HepG2 (cell line): Measurements from ENCODE around the gene LMOD1. TPM values are rescaled to one million over a fixed set of nuclear protein-coding genes. Genes with fewer than 3 reads are reported as not detected.

Experiments used
- BCL6 ChIP-seq: IDR thresholded peaks from 2 replicates; pipeline ENCODE4 v1.6.1; 2016; ENCODE audit warnings: missing genetic modification reagents, missing compliant biosample characterization
- CENPT ChIP-seq: sonication (generic); formaldehyde crosslinking; IDR thresholded peaks from 2 replicates; pipeline ENCODE4 v1.8.0; 2022; ENCODE audit warnings: low read depth, mild to moderate bottlenecking, moderate library complexity, missing genetic modification reagents
- DMTF1 ChIP-seq: sonication (generic); formaldehyde crosslinking; IDR thresholded peaks from 2 replicates; pipeline ENCODE4 v1.4.0; 2020; ENCODE audit warnings: mild to moderate bottlenecking, missing genetic modification reagents
- ERF ChIP-seq: IDR thresholded peaks from 2 replicates; pipeline ENCODE4 v1.6.1; 2018; ENCODE audit warnings: missing biosample characterization, missing genetic modification reagents
- PCBP2 ChIP-seq: fragments of 200-400 bp; formaldehyde crosslinking; optimal IDR thresholded peaks from 2 replicates; pipeline ENCODE3; 2018; ENCODE audit warnings: low read length, low read depth; ENCODE audit not compliant: poor library complexity, severe bottlenecking
- POLR2AphosphoS2 ChIP-seq: IDR thresholded peaks from 2 replicates; pipeline ENCODE4 v1.6.1; 2011; ENCODE audit warnings: low read depth, low read length, improper control_type of control experiment
- PPARG ChIP-seq: conservative IDR thresholded peaks from 2 replicates; pipeline ENCODE4 v1.6.1; 2016; ENCODE audit warnings: missing biosample characterization, missing genetic modification reagents
- RBM39 ChIP-seq: fragments of 200-400 bp; formaldehyde crosslinking; IDR thresholded peaks from one replicate; pipeline ENCODE4 v1.6.1; 2018; ENCODE audit warnings: antibody characterized with exemption, mild to moderate bottlenecking, low read depth, low read length; ENCODE audit not compliant: poor library complexity, severe bottlenecking
- SIN3A ChIP-seq: IDR thresholded peaks from 2 replicates; pipeline ENCODE4 v1.6.1; 2011; ENCODE audit warnings: low read depth, mild to moderate bottlenecking, control low read depth, low read length, borderline replicate concordance
- THAP11 ChIP-seq: IDR thresholded peaks from 2 replicates; pipeline ENCODE4 v1.6.1; 2016; ENCODE audit warnings: missing biosample characterization, missing genetic modification reagents
- TOPORS ChIP-seq: sonication (generic); formaldehyde crosslinking; IDR thresholded peaks from 2 replicates; pipeline ENCODE4 v1.8.0; 2023; ENCODE audit warnings: mild to moderate bottlenecking, missing genetic modification reagents
- ZBTB7B ChIP-seq: sonication (generic); formaldehyde crosslinking; IDR thresholded peaks from 2 replicates; pipeline ENCODE4 v1.4.0; 2020; ENCODE audit warnings: missing genetic modification reagents
- ZNF407 ChIP-seq: sonication (generic); formaldehyde crosslinking; IDR thresholded peaks from one replicate; pipeline ENCODE4 v1.5.1; 2020; ENCODE audit warnings: mild to moderate bottlenecking, missing genetic modification reagents; ENCODE audit errors: not compliant biosample characterization
- ZNF589 ChIP-seq: sonication (generic); formaldehyde crosslinking; conservative IDR thresholded peaks from 2 replicates; pipeline ENCODE4 v1.8.0; 2022; ENCODE audit warnings: mild to moderate bottlenecking, moderate library complexity, missing genetic modification reagents
- ZNF83 ChIP-seq: sonication (generic); formaldehyde crosslinking; IDR thresholded peaks from 2 replicates; pipeline ENCODE4 v1.4.0; 2020; ENCODE audit warnings: missing genetic modification reagents, mild to moderate bottlenecking, borderline replicate concordance
- polyA plus RNA-seq, 8 experiments: library from polyadenylated mRNA; depleted of rRNA in 3 of 8; stranded (reverse) in 7 of 8; unstranded in 1 of 8; fragments of >200 nt; fragmentation: Illumina TruSeq in 4 of 8; extraction: Trizol in 4 of 8; gene quantifications; 2 replicates each; pipeline versions ENCODE4 v1.2.1 to v1.2.3, GENCODE V29; 2011 to 2016; ENCODE audit warnings: low read depth in 4 of 8, missing spikeins in 1 of 8, mixed read lengths in 1 of 8; ENCODE audit not compliant: insufficient read depth in 1 of 8
- total RNA-seq, 5 experiments: library from RNA; depleted of rRNA; stranded (reverse); fragments of >200 nt; fragmentation: Illumina TruSeq; extraction: Trizol; gene quantifications; 2 replicates each; pipeline ENCODE4 v1.2.3, GENCODE V29; 2016; ENCODE audit warnings: low read depth in 1 of 5
- TF ChIP-seq, protein P1 (sequence below): sonication (generic); formaldehyde crosslinking; IDR thresholded peaks from 2 replicates; pipeline ENCODE4 v1.4.0; 2020; ENCODE audit warnings: mild to moderate bottlenecking, missing genetic modification reagents

Gene LMOD1
- total and polyA plus RNA-seq, 2 of the 13 experiments (the other 11 are each of a cell fraction or from before 2014, with no cell fraction given), result not detected

- TF ChIP-seq BCL6 (CRISPR knock-in tag) (no peak), ZNF589 (CRISPR knock-in tag) (no peak), THAP11 (CRISPR knock-in tag) (0 out of 2 replicates have a peak, but pooled peaks have one; percentile 62), ERF (CRISPR knock-in tag) (peak; percentile 46; the same call in 1 of the 2 replicates), RBM39 (peak; percentile 33), TOPORS (no peak), PPARG (no peak), POLR2AphosphoS2 (no peak), ZNF83 (CRISPR knock-in tag) (no peak; the same call in 1 of the 2 replicates), CENPT (CRISPR knock-in tag) (no peak), DMTF1 (CRISPR knock-in tag) (no peak), PCBP2 (no peak), ZBTB7B (CRISPR knock-in tag) (peak; percentile 43; the same call in 1 of the 2 replicates), ZNF407 (CRISPR knock-in tag) (no peak), SIN3A (no peak)
- TF ChIP-seq, protein P1, sequence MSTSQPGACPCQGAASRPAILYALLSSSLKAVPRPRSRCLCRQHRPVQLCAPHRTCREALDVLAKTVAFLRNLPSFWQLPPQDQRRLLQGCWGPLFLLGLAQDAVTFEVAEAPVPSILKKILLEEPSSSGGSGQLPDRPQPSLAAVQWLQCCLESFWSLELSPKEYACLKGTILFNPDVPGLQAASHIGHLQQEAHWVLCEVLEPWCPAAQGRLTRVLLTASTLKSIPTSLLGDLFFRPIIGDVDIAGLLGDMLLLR (CRISPR knock-in tag), result no peak
These were observed 36.5 kb upstream of the LMOD1 start, which contains the start of gene RNPEP (continued) for GRCh38 chr1:201982623-201983379.
